Measurements from ENCODE around the gene PARP1. TPM values are rescaled to one million over a fixed set of nuclear protein-coding genes. Genes with fewer than 3 reads are reported as not detected.

Gene PARP1
- total RNA-seq, 1 donor: 51.0 TPM

DNA sequence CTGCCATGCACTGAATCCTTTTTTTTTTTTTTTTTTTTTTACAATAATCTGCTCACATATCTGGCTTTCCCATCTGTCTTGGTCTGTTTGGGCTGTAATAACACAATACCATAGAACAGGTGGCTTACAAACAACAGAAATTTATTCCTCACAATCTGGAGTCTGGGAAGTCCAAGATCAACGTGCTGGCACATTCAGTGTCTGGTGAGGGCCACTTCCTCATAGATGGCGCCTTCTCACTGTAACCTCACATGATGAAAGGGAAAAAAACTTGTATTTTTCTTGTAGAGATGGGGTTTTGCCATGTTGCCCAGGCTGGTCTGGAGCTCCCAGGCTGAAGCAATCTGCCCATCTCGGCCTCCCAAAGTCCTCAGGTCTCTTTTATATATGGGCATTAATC is 13.0 kb upstream of the PARP1 start:
- H3K27ac ChIP-seq (ENCODE audit: low read depth, low read length): no peak overlapping the region
- H3K36me3 ChIP-seq (ENCODE audit: insufficient read depth, low read length): no peaks in the 10 kb centered on the region
- no peak overlapping the region for H2AFZ ChIP-seq (ENCODE audit: low read length)
- H3K4me3 ChIP-seq (ENCODE audit: insufficient read depth, low read length): no peak overlapping the region
- no peaks in the 10 kb centered on the region for H4K20me1 ChIP-seq (ENCODE audit: insufficient read depth, low read length)
- peaks cover 4% of the 10 kb centered on the region for H3K4me1 ChIP-seq (ENCODE audit: insufficient read depth, low read length)
- DNase-seq (ENCODE audit: insufficient read length, low spot score, missing footprints): no peak
- H3K79me2 ChIP-seq (ENCODE audit: insufficient read depth, low read length): no peaks in the 10 kb centered on the region
- H3K27me3 ChIP-seq (ENCODE audit: insufficient read depth, low read length): peaks cover 12% of the 10 kb centered on the region
- no peaks in the 10 kb centered on the region for H3K9me3 ChIP-seq (ENCODE audit: low read depth, low read length)
- H3K4me2 ChIP-seq (ENCODE audit: insufficient read depth, low read length): no peak overlapping the region
- TF ChIP-seq CTCF (IDR thresholded peaks at IDR 0.05; ENCODE audit: extremely low read depth, low read depth, low read length): no peak

- Histone ChIP-seq H3K9me3 (ENCODE audit: low read depth, low read length) (no peaks in the 10 kb centered on the region), H3K79me2 (ENCODE audit: insufficient read depth, low read length) (no peaks in the 10 kb centered on the region), H4K20me1 (ENCODE audit: insufficient read depth, low read length) (no peaks in the 10 kb centered on the region), H3K4me1 (ENCODE audit: insufficient read depth, low read length) (peaks cover 4% of the 10 kb centered on the region), H3K27me3 (ENCODE audit: insufficient read depth, low read length) (peaks cover 12% of the 10 kb centered on the region), H3K27ac (ENCODE audit: low read depth, low read length) (no peak overlapping the region), H3K4me2 (ENCODE audit: insufficient read depth, low read length) (no peak overlapping the region), H3K36me3 (ENCODE audit: insufficient read depth, low read length) (no peaks in the 10 kb centered on the region), H3K4me3 (ENCODE audit: insufficient read depth, low read length) (no peak overlapping the region), H2AFZ (ENCODE audit: low read length) (no peak overlapping the region)
- TF ChIP-seq CTCF (IDR thresholded peaks at IDR 0.05; ENCODE audit: extremely low read depth, low read depth, low read length): no peak
- DNase-seq (ENCODE audit: insufficient read length, low spot score, missing footprints): no peak
These were observed 12.4 kb upstream of the PARP1 start for GRCh38 chr1:226420328-226420727.

DNA sequence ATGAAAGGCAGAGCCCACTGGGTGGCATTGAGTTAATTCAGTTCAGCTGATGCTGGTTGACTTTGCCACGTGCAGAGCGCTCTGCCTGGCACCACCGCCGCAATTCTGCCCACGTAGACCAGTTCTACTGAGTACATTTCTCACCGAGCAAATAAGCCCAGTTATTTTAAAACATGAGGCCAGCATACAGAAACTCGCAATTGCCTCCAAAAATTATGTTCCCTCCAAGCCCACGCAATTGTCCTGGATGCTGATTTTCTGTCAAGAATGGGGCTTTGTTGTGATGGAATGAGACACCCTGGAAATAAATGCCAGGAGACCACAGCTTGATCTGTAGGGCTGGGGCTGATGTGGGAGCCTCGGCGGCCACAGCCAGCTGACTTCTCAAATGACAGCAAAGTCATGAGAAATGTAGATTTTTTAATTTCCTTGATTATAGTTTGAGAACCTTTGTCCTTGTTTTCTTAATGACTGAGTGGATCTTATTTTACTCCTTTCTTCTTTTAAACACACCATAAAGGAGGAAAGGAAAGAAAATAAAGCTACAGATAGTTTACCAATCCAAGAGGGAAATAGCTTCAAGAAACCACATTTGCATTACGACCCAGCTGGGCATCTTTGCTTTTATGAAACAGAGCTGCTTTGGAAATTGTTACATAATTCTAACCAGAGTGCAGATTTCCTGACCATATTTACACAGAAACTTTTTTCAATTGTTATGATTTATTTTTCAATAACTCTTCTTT is 11.6 kb upstream of the PARP1 start:
- peaks cover 4% of the 10 kb centered on the region for H3K4me1 ChIP-seq (ENCODE audit: insufficient read depth, low read length)
- DNase-seq (ENCODE audit: insufficient read length, low spot score, missing footprints): no peak
- no peaks in the 10 kb centered on the region for H3K36me3 ChIP-seq (ENCODE audit: insufficient read depth, low read length)
- TF ChIP-seq CTCF (IDR thresholded peaks at IDR 0.05; ENCODE audit: extremely low read depth, low read depth, low read length): no peak
- H3K79me2 ChIP-seq (ENCODE audit: insufficient read depth, low read length): no peaks in the 10 kb centered on the region
- peaks cover 12% of the 10 kb centered on the region for H3K27me3 ChIP-seq (ENCODE audit: insufficient read depth, low read length)
- no peaks in the 10 kb centered on the region for H3K9me3 ChIP-seq (ENCODE audit: low read depth, low read length)
- H3K4me3 ChIP-seq (ENCODE audit: insufficient read depth, low read length): no peak overlapping the region
- no peaks in the 10 kb centered on the region for H4K20me1 ChIP-seq (ENCODE audit: insufficient read depth, low read length)
- H2AFZ ChIP-seq (ENCODE audit: low read length): no peak overlapping the region
- no peak overlapping the region for H3K27ac ChIP-seq (ENCODE audit: low read depth, low read length)
- peak overlapping the region; percentile 34 for H3K4me2 ChIP-seq (ENCODE audit: insufficient read depth, low read length)

DNA sequence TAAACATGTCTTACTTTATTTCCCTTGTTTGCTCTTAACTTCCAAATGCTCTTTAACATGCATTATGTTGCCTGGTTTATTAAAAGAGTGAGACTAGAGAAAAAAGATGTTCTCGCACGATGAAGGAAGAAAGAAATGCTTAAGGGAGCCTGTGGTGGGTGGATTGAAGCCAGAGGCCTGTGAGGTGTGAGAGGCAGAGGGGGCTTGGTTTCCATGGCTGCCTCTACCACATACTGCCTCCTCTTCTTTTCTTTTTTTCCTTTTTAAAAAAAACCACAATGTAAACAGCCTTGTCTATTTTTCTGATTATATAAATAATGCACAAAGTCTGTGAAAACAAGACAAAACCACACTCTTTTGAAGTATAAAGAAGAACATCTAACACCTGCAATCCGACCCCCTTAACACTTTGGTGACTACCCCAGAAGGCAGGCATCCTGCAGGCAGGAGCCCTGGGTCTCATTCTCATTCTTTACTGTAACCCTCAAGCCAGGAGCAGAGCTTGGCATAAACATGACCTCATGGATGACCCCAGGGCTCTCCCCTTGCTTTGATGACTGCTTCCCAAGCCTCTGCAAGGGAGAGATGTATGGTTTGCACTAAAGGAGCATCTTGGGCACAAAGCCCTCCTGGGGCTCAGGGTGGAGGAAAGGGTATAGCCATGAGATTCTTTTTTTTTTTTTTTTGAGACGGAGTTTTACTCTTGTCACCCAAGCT is 10.1 kb upstream of the PARP1 start:
- no peaks in the 10 kb centered on the region for H3K36me3 ChIP-seq (ENCODE audit: insufficient read depth, low read length)
- H3K27me3 ChIP-seq (ENCODE audit: insufficient read depth, low read length): peaks cover 16% of the 10 kb centered on the region
- no peak overlapping the region for H3K4me2 ChIP-seq (ENCODE audit: insufficient read depth, low read length)
- H3K79me2 ChIP-seq (ENCODE audit: insufficient read depth, low read length): no peaks in the 10 kb centered on the region
- H4K20me1 ChIP-seq (ENCODE audit: insufficient read depth, low read length): no peaks in the 10 kb centered on the region
- no peaks in the 10 kb centered on the region for H3K9me3 ChIP-seq (ENCODE audit: low read depth, low read length)
- H3K4me1 ChIP-seq (ENCODE audit: insufficient read depth, low read length): peaks cover 4% of the 10 kb centered on the region
- no peak for TF ChIP-seq CTCF (IDR thresholded peaks at IDR 0.05; ENCODE audit: extremely low read depth, low read depth, low read length)
- no peak overlapping the region for H3K27ac ChIP-seq (ENCODE audit: low read depth, low read length)
- H2AFZ ChIP-seq (ENCODE audit: low read length): no peak overlapping the region
- no peak for DNase-seq (ENCODE audit: insufficient read length, low spot score, missing footprints)
- no peak overlapping the region for H3K4me3 ChIP-seq (ENCODE audit: insufficient read depth, low read length)
